HCT116 (cell line): ENCODE data around the gene SERPINB5. TPM values are rescaled to one million over a fixed set of nuclear protein-coding genes. Genes with fewer than 3 reads are reported as not detected.

ENCODE experiments used
- ATAC-seq: fragments of 200-7000 bp; cut with Tn5 transposase; 2 replicates; pipeline ENCODE4 v1.9.1; 2020; ENCODE audit warnings: mild to moderate bottlenecking, moderate library complexity
- BruUV-seq: library from RNA; stranded (reverse); fragments of 400-500 nt; replicated peaks from 2 replicates; lab custom pipeline; 2021; lab: Mats Ljungman, UMichigan
- CTCF ChIA-PET: fragments of 300-600 bp; sonication (Branson Sonifier 250); formaldehyde crosslinking; loops from one replicate; lab custom pipeline; 2021; ENCODE audit warnings: antibody characterized with exemption; lab: Charles Lee
- POLR2A ChIA-PET: fragments of 300-600, 350-600 bp; sonication (Branson Sonifier 250); formaldehyde crosslinking; loops from one replicate; lab custom pipeline; 2021; ENCODE audit warnings: antibody characterized with exemption; lab: Charles Lee
- RAD21 ChIA-PET, 2 experiments: fragments of 300-600 bp; sonication (Branson Sonifier 250); formaldehyde crosslinking; loops; one replicate each; lab custom pipeline; 2023; ENCODE audit warnings: low total read pairs in 2 of 2; ENCODE audit not compliant: uncharacterized antibody in 2 of 2, unreplicated experiment in 2 of 2, low non-redundant PET in 1 of 2; lab: Charles Lee
- DNase-seq: peaks from one replicate; pipeline ENCODE4 v3.0.0-alpha.2; 2010; ENCODE audit warnings: low read depth, low spot score
- H2AFZ ChIP-seq: fragments of 200-600 bp; shearing (Covaris generic), sonication (generic); 2 replicates; pipeline ENCODE4 v1.6.1; 2017; ENCODE audit warnings: low read depth, mixed run types, mixed read lengths, antibody characterized with exemption, low read length; ENCODE audit not compliant: poor library complexity, severe bottlenecking
- H3K27ac ChIP-seq: 2 replicates; pipeline ENCODE4 v1.5.1; 2012; ENCODE audit warnings: low read depth, low read length
- H3K27me3 ChIP-seq: fragments of 200-600 bp; sonication (generic); 2 replicates; pipeline ENCODE4 v1.6.1; 2016; ENCODE audit warnings: mixed run types, low read length, mixed read lengths; ENCODE audit not compliant: insufficient read depth
- H3K36me3 ChIP-seq, 2 experiments: fragments of 200-500 bp in 1 of 2; fragments of 200-600 bp in 1 of 2; sonication (Bioruptor generic) in 1 of 2; sonication (generic) in 1 of 2; 2 replicates each; pipeline versions ENCODE4 v1.5.1 to v1.6.1; 2014 to 2016; ENCODE audit warnings: low read length in 2 of 2, inconsistent platforms in 1 of 2, mixed read lengths in 1 of 2, mixed run types in 1 of 2; ENCODE audit not compliant: insufficient read depth in 2 of 2, control insufficient read depth in 1 of 2
- H3K4me1 ChIP-seq, 2 experiments: fragments of 200-600 bp in 1 of 2; sonication (generic) in 1 of 2; 2 replicates each; pipeline versions ENCODE4 v1.5.1 to v1.6.1; 2012 to 2017; ENCODE audit warnings: low read length in 2 of 2, inconsistent platforms in 1 of 2, mild to moderate bottlenecking in 1 of 2, mixed read lengths in 1 of 2, mixed run types in 1 of 2, moderate library complexity in 1 of 2; ENCODE audit not compliant: insufficient read depth in 2 of 2, control insufficient read depth in 1 of 2
- H3K4me2 ChIP-seq: fragments of 200-600 bp; sonication (generic); 2 replicates; pipeline ENCODE4 v1.6.1; 2017; ENCODE audit warnings: mixed run types, low read length, mixed read lengths
- H3K4me3 ChIP-seq, 2 experiments: fragments of 200-600 bp in 1 of 2; sonication (generic) in 1 of 2; replicated peaks in 1 of 2; 2 replicates each; pipeline ENCODE4 v1.5.1; 2011 to 2016; ENCODE audit warnings: low read length in 2 of 2, control low read depth in 1 of 2, low read depth in 1 of 2, mild to moderate bottlenecking in 1 of 2, mixed read lengths in 1 of 2, mixed run types in 1 of 2
- H3K79me2 ChIP-seq: fragments of 200-600 bp; sonication (generic); 2 replicates; pipeline ENCODE4 v1.6.1; 2017; ENCODE audit warnings: mild to moderate bottlenecking, mixed run types, low read length, moderate library complexity, mixed read lengths; ENCODE audit not compliant: insufficient read depth
- H3K9ac ChIP-seq: fragments of 200-600 bp; sonication (generic); 2 replicates; pipeline ENCODE4 v1.6.1; 2016; ENCODE audit warnings: low read length, mixed read lengths
- H3K9me2 ChIP-seq: fragments of 200-600 bp; sonication (generic), shearing (Covaris generic); 2 replicates; pipeline ENCODE4 v1.6.1; 2017; ENCODE audit warnings: mixed run types, mild to moderate bottlenecking, moderate library complexity; ENCODE audit not compliant: insufficient read depth
- H3K9me3 ChIP-seq, 2 experiments: fragments of 200-500 bp in 1 of 2; fragments of 200-600 bp in 1 of 2; sonication (Bioruptor generic) in 1 of 2; sonication (generic) in 1 of 2; 2 replicates each; pipeline ENCODE4 v1.6.1; 2014 to 2017; ENCODE audit warnings: low read length in 2 of 2, mixed read lengths in 2 of 2, inconsistent platforms in 1 of 2, low read depth in 1 of 2, mild to moderate bottlenecking in 1 of 2, mixed run types in 1 of 2, moderate library complexity in 1 of 2; ENCODE audit not compliant: control insufficient read depth in 1 of 2, insufficient read depth in 1 of 2
- H4K20me1 ChIP-seq: fragments of 200-600 bp; sonication (generic), shearing (Covaris generic); 2 replicates; pipeline ENCODE4 v1.6.1; 2017; ENCODE audit warnings: mixed run types, mild to moderate bottlenecking, moderate library complexity; ENCODE audit not compliant: insufficient read depth
- EGR1 ChIP-seq: IDR thresholded peaks from 2 replicates; pipeline ENCODE4 v1.6.1; 2012; ENCODE audit warnings: low read depth
- ELF1 ChIP-seq: IDR thresholded peaks from 2 replicates; pipeline ENCODE4 v1.6.1; 2012; ENCODE audit warnings: low read depth, borderline replicate concordance
- EZH2 ChIP-seq: fragments of 200-600 bp; sonication (generic); IDR thresholded peaks from 2 replicates; pipeline ENCODE4 v1.6.1; 2017; ENCODE audit warnings: antibody characterized with exemption, mixed run types
- EZH2phosphoT487 ChIP-seq: fragments of 200-600 bp; IDR thresholded peaks from 2 replicates; pipeline ENCODE4 v1.6.1; 2018; ENCODE audit warnings: antibody characterized with exemption, borderline replicate concordance
- MAX ChIP-seq: IDR thresholded peaks from 2 replicates; pipeline ENCODE4 v1.6.1; 2012
- POLR2AphosphoS5 ChIP-seq: IDR thresholded peaks from 2 replicates; pipeline ENCODE4 v1.6.1; 2011; ENCODE audit warnings: mild to moderate bottlenecking, low read depth, low read length, moderate library complexity
- RAD21 ChIP-seq: IDR thresholded peaks from 2 replicates; pipeline ENCODE4 v1.6.1; 2012; ENCODE audit warnings: low read depth, mild to moderate bottlenecking
- SP1 ChIP-seq: IDR thresholded peaks from 2 replicates; pipeline ENCODE4 v1.6.1; 2012; ENCODE audit warnings: low read depth
- SRF ChIP-seq: IDR thresholded peaks from 2 replicates; pipeline ENCODE4 v1.6.1; 2012; ENCODE audit warnings: low read depth
- TCF7L2 ChIP-seq: IDR thresholded peaks from 2 replicates; pipeline ENCODE4 v1.7.0; 2011; ENCODE audit warnings: borderline replicate concordance, inconsistent platforms; ENCODE audit not compliant: insufficient read depth, insufficient read length; ENCODE audit errors: extremely low read depth
- ZBTB33 ChIP-seq: IDR thresholded peaks from 2 replicates; pipeline ENCODE4 v1.6.1; 2011; ENCODE audit warnings: mild to moderate bottlenecking, low read length, moderate library complexity; ENCODE audit not compliant: insufficient replicate concordance; ENCODE audit errors: extremely low read depth
- ZFX ChIP-seq: fragments of 450-650 bp; IDR thresholded peaks from 2 replicates; pipeline ENCODE4 v1.6.1; 2017
- ZNF274 ChIP-seq: fragments of 200-500 bp; sonication (Bioruptor generic); IDR thresholded peaks from 2 replicates; pipeline ENCODE4 v1.6.1; 2014; ENCODE audit warnings: mild to moderate bottlenecking, low read depth, low read length, inconsistent platforms
- intact Hi-C: fragments of 100-400 bp; cut with micrococcal nuclease; formaldehyde crosslinking; loops from 2 replicates; pipeline ENCODE4 v1.10.0; 2022
- total RNA-seq: library from RNA; stranded (reverse); gene quantifications from one replicate; pipeline ENCODE4 v1.2.1, GENCODE V29; 2021; ENCODE audit not compliant: unreplicated experiment
- TF ChIP-seq, protein P1 (sequence below): IDR thresholded peaks from 2 replicates; pipeline ENCODE4 v1.6.1; 2012; ENCODE audit warnings: low read depth

The SERPINB5 gene
- total RNA-seq, 1 experiment from 2014 or later, result 19.5 TPM

GRCh38 chr18:63477200-63477599 lies 442 bp downstream of the SERPINB5 start:
- DNase-seq (no peak), ATAC-seq (peak; percentile 21)
- H3K79me2 ChIP-seq, result no peaks in the 10 kb centered on the region; the same call in 1 of the 2 replicates
- no peaks in the 10 kb centered on the region for H3K9me3 ChIP-seq
- TSS peak; percentile 76 for BruUV-seq
- H3K4me1 ChIP-seq, result peaks cover 13 to 34% of the 10 kb centered on the region in 2 experiments
- H2AFZ ChIP-seq, result peak overlapping the region; percentile 50
- TF ChIP-seq SRF (no peak), MAX (no peak), EGR1 (no peak), ZFX (no peak), POLR2AphosphoS5 (no peak), EZH2 (no peak), TCF7L2 (no peak), ELF1 (no peak), EZH2phosphoT487 (no peak), ZNF274 (no peak), RAD21 (no peak), SP1 (no peak), ZBTB33 (no peak)
- TF ChIP-seq, protein P1, sequence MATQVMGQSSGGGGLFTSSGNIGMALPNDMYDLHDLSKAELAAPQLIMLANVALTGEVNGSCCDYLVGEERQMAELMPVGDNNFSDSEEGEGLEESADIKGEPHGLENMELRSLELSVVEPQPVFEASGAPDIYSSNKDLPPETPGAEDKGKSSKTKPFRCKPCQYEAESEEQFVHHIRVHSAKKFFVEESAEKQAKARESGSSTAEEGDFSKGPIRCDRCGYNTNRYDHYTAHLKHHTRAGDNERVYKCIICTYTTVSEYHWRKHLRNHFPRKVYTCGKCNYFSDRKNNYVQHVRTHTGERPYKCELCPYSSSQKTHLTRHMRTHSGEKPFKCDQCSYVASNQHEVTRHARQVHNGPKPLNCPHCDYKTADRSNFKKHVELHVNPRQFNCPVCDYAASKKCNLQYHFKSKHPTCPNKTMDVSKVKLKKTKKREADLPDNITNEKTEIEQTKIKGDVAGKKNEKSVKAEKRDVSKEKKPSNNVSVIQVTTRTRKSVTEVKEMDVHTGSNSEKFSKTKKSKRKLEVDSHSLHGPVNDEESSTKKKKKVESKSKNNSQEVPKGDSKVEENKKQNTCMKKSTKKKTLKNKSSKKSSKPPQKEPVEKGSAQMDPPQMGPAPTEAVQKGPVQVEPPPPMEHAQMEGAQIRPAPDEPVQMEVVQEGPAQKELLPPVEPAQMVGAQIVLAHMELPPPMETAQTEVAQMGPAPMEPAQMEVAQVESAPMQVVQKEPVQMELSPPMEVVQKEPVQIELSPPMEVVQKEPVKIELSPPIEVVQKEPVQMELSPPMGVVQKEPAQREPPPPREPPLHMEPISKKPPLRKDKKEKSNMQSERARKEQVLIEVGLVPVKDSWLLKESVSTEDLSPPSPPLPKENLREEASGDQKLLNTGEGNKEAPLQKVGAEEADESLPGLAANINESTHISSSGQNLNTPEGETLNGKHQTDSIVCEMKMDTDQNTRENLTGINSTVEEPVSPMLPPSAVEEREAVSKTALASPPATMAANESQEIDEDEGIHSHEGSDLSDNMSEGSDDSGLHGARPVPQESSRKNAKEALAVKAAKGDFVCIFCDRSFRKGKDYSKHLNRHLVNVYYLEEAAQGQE, result no peak
- no peak overlapping the region for H3K27ac ChIP-seq
- H3K9ac ChIP-seq, result peak overlapping the region; percentile 44
- ChIA-PET POLR2A (interaction anchor here (0.6 kb wide), 1 partner anchor 25 kb away, joined by 3 read pairs; no protein-coding TSS in a partner anchor), CTCF (interaction anchor here (1.0 to 1.9 kb wide), 4 partner anchors 34 to 452 kb away, joined by 3 to 5 read pairs (median 4); no protein-coding TSS in a partner anchor), RAD21 (no interaction called here)
- H3K4me2 ChIP-seq, result peak overlapping the region; percentile 90
- H3K36me3 ChIP-seq, result no peaks in the 10 kb centered on the region
- no peaks in the 10 kb centered on the region for H3K9me2 ChIP-seq
- H3K4me3 ChIP-seq, result peak overlapping the region; percentile 62 to 67
- H3K27me3 ChIP-seq, result no peaks in the 10 kb centered on the region
- intact Hi-C loops, result no loop called here
- no peaks in the 10 kb centered on the region for H4K20me1 ChIP-seq
